Thyroid gland (tissue), 4 donors: Measurements from ENCODE around the gene TGOLN2. TPM values are rescaled to one million over a fixed set of nuclear protein-coding genes. Genes with fewer than 3 reads are reported as not detected.

ENCODE experiments used
- DNase-seq, 2 donors: peaks; one replicate each; pipeline ENCODE4 v3.0.0-alpha.2; 2019
- H3K27ac ChIP-seq, 3 donors: fragments of 200-600 bp; sonication (generic); 1 replicate in 2 of 3; 2 replicates in 1 of 3; pipeline ENCODE4 v1.5.1; 2016 to 2019; ENCODE audit warnings: mild to moderate bottlenecking in 1 of 3, moderate library complexity in 1 of 3
- H3K27me3 ChIP-seq: fragments of 200-600 bp; sonication (generic); one replicate; pipeline ENCODE4 v1.5.1; 2019
- H3K36me3 ChIP-seq, 2 donors: fragments of 200-600 bp; sonication (generic); one replicate each; pipeline ENCODE4 v1.5.1; 2016 to 2019
- H3K4me1 ChIP-seq, 2 donors: fragments of 200-600 bp; sonication (generic); one replicate each; pipeline ENCODE4 v1.5.1; 2017 to 2019
- H3K4me3 ChIP-seq, 3 donors: fragments of 200-600 bp; sonication (generic); replicated peaks in 1 of 3; 1 replicate in 2 of 3; 2 replicates in 1 of 3; pipeline ENCODE4 v1.5.1; 2016; ENCODE audit warnings: mild to moderate bottlenecking in 1 of 3
- H3K9me3 ChIP-seq: fragments of 200-600 bp; sonication (generic); one replicate; pipeline ENCODE4 v1.5.1; 2017
- POLR2A ChIP-seq, 2 donors: fragments of 450-650 bp; IDR thresholded peaks; one replicate each; pipeline ENCODE4 v1.6.1; 2017; ENCODE audit warnings: antibody characterized with exemption in 2 of 2, mild to moderate bottlenecking in 2 of 2, moderate library complexity in 1 of 2
- WGBS, 2 donors: methylation state at CpG; one replicate each; pipeline ENCODE4 v1.1.5; 2017; 5-methylcytosine and 5-hydroxymethylcytosine counted together
- intact Hi-C: fragments of 100-400 bp; cut with DNase I; formaldehyde crosslinking; loops from one replicate; pipeline ENCODE4 v1.15.1; 2023
- total RNA-seq, 4 donors: library from RNA; depleted of rRNA; stranded (reverse); fragments of >200 nt; gene quantifications; one replicate each; pipeline ENCODE4 v1.2.3, GENCODE V29; 2016
- TF ChIP-seq, protein P1 (sequence below), 6 experiments: fragments of 200-600 bp in 3 of 6; fragments of 450-650 bp in 3 of 6; sonication (generic) in 3 of 6; IDR thresholded peaks; one replicate each; pipeline ENCODE4 v1.5.1; 2016 to 2019; ENCODE audit warnings: antibody characterized with exemption in 6 of 6, mild to moderate bottlenecking in 2 of 6, inconsistent platforms in 1 of 6, moderate library complexity in 1 of 6

Gene TGOLN2
- total RNA-seq, 4 donors from 2014 or later: 146 to 207 (median 162) TPM

DNA sequence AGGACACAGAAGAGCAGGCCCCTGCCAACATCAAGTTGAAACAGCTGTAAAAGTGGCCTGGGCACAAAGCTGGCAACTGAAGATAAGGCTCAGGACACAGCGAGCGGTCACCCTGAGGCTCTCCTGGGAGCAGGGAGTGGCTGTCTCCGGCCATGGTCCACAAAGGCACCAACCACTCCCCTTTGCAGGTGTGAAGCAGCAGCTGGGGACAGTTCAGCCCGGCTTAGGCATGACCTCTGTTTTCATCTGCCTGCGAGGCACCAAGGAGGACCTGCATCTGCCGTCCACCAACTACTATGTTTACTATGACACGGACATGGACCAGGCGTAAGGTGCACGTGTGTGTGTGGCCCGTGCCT is 12.9 kb downstream of the TGOLN2 start:
- no peak overlapping the region for H3K27ac ChIP-seq
- H3K9me3 ChIP-seq: no peaks in the 10 kb centered on the region
- DNase-seq: no peak
- H3K27me3 ChIP-seq: no peaks in the 10 kb centered on the region
- H3K4me3 ChIP-seq: no peak overlapping the region
- 91 to 99% methylated on average over 10 of the region's 10 CpGs for WGBS, 2 donors
- H3K36me3 ChIP-seq: peaks cover 0 to 15% of the 10 kb centered on the region in 2 donors
- peaks cover 0 to 6% of the 10 kb centered on the region in 2 donors for H3K4me1 ChIP-seq
- intact Hi-C loops: no loop called here
- TF ChIP-seq, protein P1, sequence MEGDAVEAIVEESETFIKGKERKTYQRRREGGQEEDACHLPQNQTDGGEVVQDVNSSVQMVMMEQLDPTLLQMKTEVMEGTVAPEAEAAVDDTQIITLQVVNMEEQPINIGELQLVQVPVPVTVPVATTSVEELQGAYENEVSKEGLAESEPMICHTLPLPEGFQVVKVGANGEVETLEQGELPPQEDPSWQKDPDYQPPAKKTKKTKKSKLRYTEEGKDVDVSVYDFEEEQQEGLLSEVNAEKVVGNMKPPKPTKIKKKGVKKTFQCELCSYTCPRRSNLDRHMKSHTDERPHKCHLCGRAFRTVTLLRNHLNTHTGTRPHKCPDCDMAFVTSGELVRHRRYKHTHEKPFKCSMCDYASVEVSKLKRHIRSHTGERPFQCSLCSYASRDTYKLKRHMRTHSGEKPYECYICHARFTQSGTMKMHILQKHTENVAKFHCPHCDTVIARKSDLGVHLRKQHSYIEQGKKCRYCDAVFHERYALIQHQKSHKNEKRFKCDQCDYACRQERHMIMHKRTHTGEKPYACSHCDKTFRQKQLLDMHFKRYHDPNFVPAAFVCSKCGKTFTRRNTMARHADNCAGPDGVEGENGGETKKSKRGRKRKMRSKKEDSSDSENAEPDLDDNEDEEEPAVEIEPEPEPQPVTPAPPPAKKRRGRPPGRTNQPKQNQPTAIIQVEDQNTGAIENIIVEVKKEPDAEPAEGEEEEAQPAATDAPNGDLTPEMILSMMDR (IDR thresholded peaks at IDR 0.05): no peak
- no peak for TF ChIP-seq POLR2A (IDR thresholded peaks at IDR 0.05)

DNA sequence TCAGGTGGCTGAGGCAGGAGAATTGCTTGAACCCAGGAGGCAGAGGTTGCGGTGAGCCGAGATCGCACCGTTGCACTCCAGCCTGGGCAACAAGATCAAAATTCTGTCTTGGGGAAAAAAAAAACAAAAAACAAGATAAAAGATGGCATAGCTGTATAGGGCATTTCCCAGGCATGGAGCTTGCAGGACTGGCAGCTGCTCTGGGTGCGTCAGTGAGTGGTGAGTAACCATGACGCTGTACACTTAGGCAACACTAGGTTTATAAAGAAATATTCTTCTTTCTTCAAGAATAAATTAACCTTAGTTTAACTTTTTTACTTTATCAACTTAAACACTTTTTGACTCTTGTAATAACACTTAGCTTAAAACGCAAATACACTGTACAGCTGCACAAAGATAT is 15.4 kb downstream of the TGOLN2 start:
- intact Hi-C loops: no loop called here
- Histone ChIP-seq H3K9me3 (no peaks in the 10 kb centered on the region), H3K4me1 (peaks cover 14 to 22% of the 10 kb centered on the region in 2 donors), H3K27ac (no peak overlapping the region), H3K4me3 (no peak overlapping the region), H3K27me3 (no peaks in the 10 kb centered on the region), H3K36me3 (peaks cover 0 to 16% of the 10 kb centered on the region in 2 donors)
- no peak for DNase-seq
- WGBS, 2 donors: 85 to 88% methylated on average over 7 of the region's 7 CpGs
- TF ChIP-seq, protein P1 (IDR thresholded peaks at IDR 0.05): no peak
- no peak for TF ChIP-seq POLR2A (IDR thresholded peaks at IDR 0.05)

DNA sequence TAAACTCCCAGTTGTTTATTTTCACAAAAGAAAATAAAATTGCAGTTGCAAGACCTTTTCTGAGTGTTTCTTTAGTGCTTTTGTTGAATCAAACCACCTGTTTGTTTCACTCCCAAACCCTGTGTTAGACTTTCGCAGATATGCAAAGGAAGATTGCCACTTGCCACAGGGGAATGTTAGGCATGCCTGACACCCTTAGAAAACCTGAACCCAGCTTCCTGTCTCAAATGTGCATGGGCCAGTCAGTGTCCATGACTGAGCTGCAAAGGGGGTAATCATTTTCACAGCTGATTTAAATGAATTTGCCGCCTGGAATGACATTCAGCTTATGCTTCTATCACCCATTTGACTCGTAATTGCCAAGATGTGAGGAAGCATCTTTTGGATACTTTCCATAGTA is 17.5 kb downstream of the TGOLN2 start:
- no peak for TF ChIP-seq POLR2A (IDR thresholded peaks at IDR 0.05)
- DNase-seq: no peak
- no peak overlapping the region for H3K4me3 ChIP-seq
- H3K9me3 ChIP-seq: no peaks in the 10 kb centered on the region
- H3K4me1 ChIP-seq: peaks cover 14 to 22% of the 10 kb centered on the region in 2 donors
- 94 to 96% methylated on average over 3 of the region's 3 CpGs for WGBS, 2 donors
- H3K27me3 ChIP-seq: no peaks in the 10 kb centered on the region
- H3K36me3 ChIP-seq: peaks cover 20 to 29% of the 10 kb centered on the region in 2 donors
- intact Hi-C loops: no loop called here
- H3K27ac ChIP-seq: peak overlapping the region in 2 of 3 donors; percentile 35 to 62

DNA sequence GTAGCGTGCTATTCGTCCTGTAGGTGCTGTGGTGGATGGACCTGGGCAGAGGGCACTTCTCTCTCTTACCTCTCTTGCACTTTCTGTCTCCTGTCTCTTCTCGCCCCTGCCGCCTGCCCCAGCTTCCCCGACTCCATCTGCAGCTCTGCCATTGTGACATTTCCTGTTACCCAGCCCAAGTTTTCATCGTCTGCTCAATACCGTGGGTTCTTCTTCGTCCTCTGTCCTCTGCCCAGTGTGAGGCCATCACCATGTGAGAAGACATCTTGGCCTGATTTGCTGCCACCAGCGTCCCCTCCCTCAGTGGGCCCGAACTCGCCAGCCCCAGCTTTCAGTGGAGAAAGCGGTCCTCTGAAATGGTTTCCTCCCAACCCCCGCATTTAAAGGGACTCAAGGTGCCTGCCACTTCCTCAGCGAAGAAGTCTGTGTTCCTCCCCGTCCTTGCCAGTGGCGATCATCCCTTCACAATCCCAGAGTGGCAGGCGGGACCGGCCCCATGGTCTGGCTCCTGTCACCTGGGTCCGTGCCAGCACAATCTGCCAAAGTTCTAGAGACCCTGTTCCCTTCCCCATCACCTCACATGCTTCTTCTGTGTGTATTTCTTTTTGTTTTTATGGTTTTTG is 18.0 kb downstream of the TGOLN2 start:
- H3K27me3 ChIP-seq: no peaks in the 10 kb centered on the region
- H3K4me1 ChIP-seq: peaks cover 14 to 22% of the 10 kb centered on the region in 2 donors

DNA sequence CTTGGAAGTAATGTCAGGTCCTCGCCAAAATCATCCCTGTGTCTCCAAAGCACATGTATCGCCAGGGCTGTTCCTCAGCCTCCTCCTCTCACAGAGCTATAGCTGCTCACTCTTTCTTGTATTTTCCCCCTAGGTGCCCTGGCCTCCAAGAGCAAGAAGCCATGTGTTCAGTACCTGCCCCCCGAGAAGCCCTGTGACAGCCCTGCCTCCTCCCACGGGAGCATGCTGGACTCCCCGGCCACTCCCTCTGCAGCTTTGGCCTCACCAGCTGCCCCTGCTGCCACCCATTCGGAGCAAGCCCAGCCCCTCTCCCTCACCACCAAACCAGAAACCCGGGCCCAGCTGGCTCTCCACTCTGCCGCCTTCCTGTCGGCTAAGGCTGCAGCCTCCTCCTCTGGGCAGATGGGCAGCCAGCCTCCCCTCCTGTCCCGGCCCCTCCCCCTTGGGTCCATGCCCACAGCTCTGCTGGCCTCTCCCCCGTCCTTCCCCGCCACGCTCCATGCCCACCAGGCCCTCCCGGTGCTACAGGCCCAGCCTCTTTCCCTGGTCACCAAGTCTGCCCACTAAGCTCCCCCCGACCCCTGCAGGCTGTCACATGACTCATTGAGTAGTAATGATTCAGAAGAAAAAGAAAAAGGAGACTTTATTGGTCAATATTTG is 18.8 kb downstream of the TGOLN2 start:
- TF ChIP-seq, protein P1 (IDR thresholded peaks at IDR 0.05): no peak
- peak in 1 of 2 donors; percentile 28 for TF ChIP-seq POLR2A (IDR thresholded peaks at IDR 0.05)
- Histone ChIP-seq H3K4me1 (peaks cover 14 to 22% of the 10 kb centered on the region in 2 donors), H3K9me3 (no peaks in the 10 kb centered on the region), H3K4me3 (no peak overlapping the region), H3K36me3 (peaks cover 26 to 34% of the 10 kb centered on the region in 2 donors), H3K27ac (peak overlapping the region; percentile 35 to 62 (median 62)), H3K27me3 (no peaks in the 10 kb centered on the region)
- intact Hi-C loops: no loop called here
- WGBS, 2 donors: 24 to 25% methylated on average over 15 of the region's 15 CpGs
- DNase-seq: peak; percentile 97 to 98

More for the DNA sequence above, 18.0 kb downstream of the TGOLN2 start:
- no peak for DNase-seq
- 77 to 78% methylated on average over 19 of the region's 19 CpGs for WGBS, 2 donors
- no peak overlapping the region for H3K4me3 ChIP-seq
- H3K36me3 ChIP-seq: peaks cover 26 to 33% of the 10 kb centered on the region in 2 donors
- no peaks in the 10 kb centered on the region for H3K9me3 ChIP-seq
- H3K27ac ChIP-seq: peak overlapping the region; percentile 30 to 62 (median 35)
- TF ChIP-seq, protein P1 (IDR thresholded peaks at IDR 0.05): no peak
- intact Hi-C loops: no loop called here
